ENCODE measurements around the gene LMX1B. TPM values are rescaled to one million over a fixed set of nuclear protein-coding genes. Genes with fewer than 3 reads are reported as not detected.

The LMX1B gene
- total RNA-seq, 2 donors from 2014 or later = 0.74 to 1.3 TPM

- H3K27ac ChIP-seq = no peak overlapping the region
- no peaks in the 10 kb centered on the region for H3K9me3 ChIP-seq
- H3K4me1 ChIP-seq = peaks cover 0 to 8% of the 10 kb centered on the region in 2 donors
- H3K27me3 ChIP-seq = peaks cover 0 to 3% of the 10 kb centered on the region in 2 donors
- no peak overlapping the region for H3K4me3 ChIP-seq
- no peak for DNase-seq (ENCODE audit: low spot score)
- no peaks in the 10 kb centered on the region for H3K36me3 ChIP-seq
- no peak for TF ChIP-seq CTCF (IDR thresholded peaks at IDR 0.05)
Observed at GRCh38 chr9:126676102-126676684, 62.5 kb downstream of the LMX1B start.

GRCh38 chr9:126676685-126677143 is 63.0 kb downstream of the LMX1B start:
- Histone ChIP-seq H3K4me3 (no peak overlapping the region), H3K27me3 (peaks cover 0 to 3% of the 10 kb centered on the region in 2 donors), H3K36me3 (no peaks in the 10 kb centered on the region), H3K27ac (no peak overlapping the region), H3K9me3 (no peaks in the 10 kb centered on the region), H3K4me1 (peaks cover 0 to 3% of the 10 kb centered on the region in 2 donors)
- no peak for DNase-seq (ENCODE audit: low spot score)
- no peak for TF ChIP-seq CTCF (IDR thresholded peaks at IDR 0.05)

GRCh38 chr9:126677188-126678084 is 63.7 kb downstream of the LMX1B start:
- H3K9me3 ChIP-seq = no peaks in the 10 kb centered on the region
- no peaks in the 10 kb centered on the region for H3K4me1 ChIP-seq
- H3K27me3 ChIP-seq = peaks cover 0 to 7% of the 10 kb centered on the region in 2 donors
- no peak for TF ChIP-seq CTCF (IDR thresholded peaks at IDR 0.05)
- H3K27ac ChIP-seq = no peak overlapping the region
- H3K36me3 ChIP-seq = no peaks in the 10 kb centered on the region
- DNase-seq (ENCODE audit: low spot score) = no peak
- H3K4me3 ChIP-seq = no peak overlapping the region

GRCh38 chr9:126678989-126679388 is 65.3 kb downstream of the LMX1B start:
- Histone ChIP-seq H3K4me3 (no peak overlapping the region), H3K27ac (no peak overlapping the region), H3K9me3 (no peaks in the 10 kb centered on the region), H3K4me1 (peaks cover 0 to 6% of the 10 kb centered on the region in 2 donors), H3K36me3 (no peaks in the 10 kb centered on the region), H3K27me3 (peaks cover 0 to 5% of the 10 kb centered on the region in 2 donors)
- TF ChIP-seq CTCF (IDR thresholded peaks at IDR 0.05) = no peak
- DNase-seq (ENCODE audit: low spot score) = no peak

- no peaks in the 10 kb centered on the region for H3K9me3 ChIP-seq
- no peak overlapping the region for H3K27ac ChIP-seq
- no peak for DNase-seq (ENCODE audit: low spot score)
- H3K36me3 ChIP-seq = no peaks in the 10 kb centered on the region
- H3K4me3 ChIP-seq = no peak overlapping the region
- TF ChIP-seq CTCF (IDR thresholded peaks at IDR 0.05) = no peak
- peaks cover 0 to 5% of the 10 kb centered on the region in 2 donors for H3K27me3 ChIP-seq
- H3K4me1 ChIP-seq = peaks cover 0 to 6% of the 10 kb centered on the region in 2 donors
Observed at GRCh38 chr9:126681336-126681735, 67.6 kb downstream of the LMX1B start.

All from right atrium auricular region (tissue), 2 donors.